Nephron progenitor cell (in vitro differentiated cells): Measurements from ENCODE around the gene PPP3CB.

Source experiments
- DNase-seq: peaks from one replicate; pipeline ENCODE4 v3.0.0; 2021
- H3K27ac Mint-ChIP-seq: 2 replicates; pipeline ENCODE4 v1.8.0; 2021; ENCODE audit warnings: mild to moderate bottlenecking, moderate library complexity, mixed read lengths
- H3K27me3 Mint-ChIP-seq: 2 replicates; pipeline ENCODE4 v1.8.0; 2021; ENCODE audit warnings: mild to moderate bottlenecking, low read depth, mixed read lengths; ENCODE audit not compliant: poor library complexity
- H3K36me3 Mint-ChIP-seq: 2 replicates; pipeline ENCODE4 v1.8.0; 2021; ENCODE audit warnings: low read depth, mixed read lengths
- H3K4me1 Mint-ChIP-seq: 2 replicates; pipeline ENCODE4 v1.8.0; 2021; ENCODE audit warnings: mixed read lengths
- H3K4me3 Mint-ChIP-seq: 2 replicates; pipeline ENCODE4 v1.8.0; 2021; ENCODE audit warnings: mild to moderate bottlenecking, moderate library complexity, mixed read lengths
- H3K9me3 Mint-ChIP-seq: 2 replicates; pipeline ENCODE4 v1.8.0; 2021; ENCODE audit warnings: mild to moderate bottlenecking, moderate library complexity, mixed read lengths
- TF ChIP-seq, protein P1 (sequence below): fragments of 200-600 bp; sonication (generic); IDR thresholded peaks from 2 replicates; pipeline ENCODE4 v1.5.0; 2021; ENCODE audit warnings: antibody characterized with exemption

The PPP3CB gene

DNA sequence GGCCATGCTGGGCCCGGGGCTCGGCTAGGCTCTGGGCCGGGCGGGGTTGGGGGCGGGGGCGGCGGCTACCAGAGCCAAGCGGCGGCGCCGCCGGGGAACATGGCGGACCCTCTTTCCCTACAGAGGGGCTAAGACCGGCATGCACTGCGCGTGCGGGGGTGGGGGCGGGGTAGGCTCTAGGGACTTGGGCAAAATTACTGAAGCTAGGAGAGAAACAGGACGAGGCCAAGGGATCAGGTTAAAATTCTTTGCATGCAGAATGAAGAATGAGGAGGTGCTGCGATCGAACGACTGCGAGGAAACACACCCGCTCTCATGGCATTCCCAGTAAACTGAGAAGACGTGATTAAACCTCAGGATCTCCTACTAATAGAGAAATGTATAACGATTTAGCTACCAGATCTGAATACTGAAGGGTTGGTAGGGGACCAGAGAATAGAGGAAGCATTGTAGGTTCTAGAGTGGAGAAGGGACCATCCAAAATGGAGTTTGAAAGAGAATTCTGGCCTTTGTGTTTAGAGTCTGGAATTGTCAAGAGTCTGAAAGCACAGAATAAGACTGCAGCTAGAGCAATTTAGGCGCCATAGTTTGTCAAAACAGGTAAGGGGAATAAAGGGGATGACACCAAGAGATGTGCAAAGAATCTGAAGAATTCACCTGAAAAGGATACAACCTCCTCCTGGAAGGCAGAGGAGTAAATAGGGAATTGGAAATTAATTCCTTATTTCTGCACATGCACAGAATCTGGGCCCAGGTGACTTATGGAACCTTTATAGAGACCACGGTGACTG lies at the start of gene PPP3CB:
Gene PPP3CB (minus strand): TSS at position 141 of the 791 bp plus-strand sequence. CDS start 135 bp downstream, at position 6.
- TF ChIP-seq, protein P1, sequence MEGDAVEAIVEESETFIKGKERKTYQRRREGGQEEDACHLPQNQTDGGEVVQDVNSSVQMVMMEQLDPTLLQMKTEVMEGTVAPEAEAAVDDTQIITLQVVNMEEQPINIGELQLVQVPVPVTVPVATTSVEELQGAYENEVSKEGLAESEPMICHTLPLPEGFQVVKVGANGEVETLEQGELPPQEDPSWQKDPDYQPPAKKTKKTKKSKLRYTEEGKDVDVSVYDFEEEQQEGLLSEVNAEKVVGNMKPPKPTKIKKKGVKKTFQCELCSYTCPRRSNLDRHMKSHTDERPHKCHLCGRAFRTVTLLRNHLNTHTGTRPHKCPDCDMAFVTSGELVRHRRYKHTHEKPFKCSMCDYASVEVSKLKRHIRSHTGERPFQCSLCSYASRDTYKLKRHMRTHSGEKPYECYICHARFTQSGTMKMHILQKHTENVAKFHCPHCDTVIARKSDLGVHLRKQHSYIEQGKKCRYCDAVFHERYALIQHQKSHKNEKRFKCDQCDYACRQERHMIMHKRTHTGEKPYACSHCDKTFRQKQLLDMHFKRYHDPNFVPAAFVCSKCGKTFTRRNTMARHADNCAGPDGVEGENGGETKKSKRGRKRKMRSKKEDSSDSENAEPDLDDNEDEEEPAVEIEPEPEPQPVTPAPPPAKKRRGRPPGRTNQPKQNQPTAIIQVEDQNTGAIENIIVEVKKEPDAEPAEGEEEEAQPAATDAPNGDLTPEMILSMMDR: no peak
- peaks cover 46% of the 10 kb centered on the region for H3K36me3 Mint-ChIP-seq
- peak within 1 kb of the TSS; percentile 99 for H3K27ac Mint-ChIP-seq
- H3K9me3 Mint-ChIP-seq: no peaks in the 10 kb centered on the region
- peaks cover 43% of the 10 kb centered on the region for H3K4me1 Mint-ChIP-seq
- peak; percentile 92 for DNase-seq
- peak within 1 kb of the TSS; percentile 92 for H3K4me3 Mint-ChIP-seq
- H3K27me3 Mint-ChIP-seq: peaks cover 2% of the 10 kb centered on the region

DNA sequence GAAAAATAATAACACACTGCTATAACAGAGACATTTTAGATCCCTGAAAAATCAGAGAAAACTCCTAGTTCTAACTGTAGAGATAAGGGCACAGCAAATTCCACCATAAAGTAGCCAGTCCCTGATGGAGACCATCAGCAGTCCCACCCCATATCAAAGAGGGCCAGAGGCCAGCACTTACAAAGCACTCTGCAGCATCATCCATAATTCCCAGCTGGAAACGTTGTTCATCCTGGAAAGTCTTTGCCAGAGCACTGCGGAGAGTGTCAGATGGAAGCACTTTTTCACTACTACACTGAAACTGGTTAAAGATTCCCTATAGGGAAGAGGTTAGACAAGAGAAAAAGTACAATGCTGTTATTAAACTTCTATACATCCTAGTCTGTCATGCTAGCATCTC lies 49.5 kb upstream of the PPP3CB start:
- Mint-ChIP-seq H3K4me1 (no peaks in the 10 kb centered on the region), H3K9me3 (peaks cover 14% of the 10 kb centered on the region), H3K27ac (peak overlapping the region; percentile 19), H3K4me3 (no peak overlapping the region), H3K27me3 (no peaks in the 10 kb centered on the region), H3K36me3 (peaks cover 70% of the 10 kb centered on the region)
- TF ChIP-seq, protein P1: no peak
- no peak for DNase-seq

DNA sequence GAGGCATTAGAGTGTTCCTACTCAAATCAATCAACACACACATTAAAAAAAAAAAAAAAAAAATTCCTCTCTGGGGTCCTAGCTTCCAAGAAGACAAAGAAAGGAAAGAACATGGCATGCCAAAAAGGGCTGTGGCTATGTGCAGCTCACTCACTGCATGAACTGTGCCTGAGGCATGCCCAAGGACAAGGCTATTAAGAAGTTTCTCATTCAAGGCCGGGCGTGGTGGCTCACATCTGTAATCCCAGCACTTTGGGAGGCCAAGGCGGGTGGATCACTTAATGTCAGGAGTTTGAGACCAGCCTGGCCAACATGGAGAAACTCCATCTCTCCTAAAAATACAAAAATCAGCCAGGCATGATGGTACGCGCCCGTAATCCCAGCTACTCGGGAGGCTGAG lies 41.9 kb upstream of the PPP3CB start:
- peaks cover 43% of the 10 kb centered on the region for H3K36me3 Mint-ChIP-seq
- DNase-seq: no peak

GRCh38 chr10:73537288-73537687 lies 41.5 kb upstream of the PPP3CB start:
- H3K27me3 Mint-ChIP-seq: peaks cover 4% of the 10 kb centered on the region
- H3K27ac Mint-ChIP-seq: no peak overlapping the region
- DNase-seq: no peak
- no peaks in the 10 kb centered on the region for H3K4me1 Mint-ChIP-seq
- H3K9me3 Mint-ChIP-seq: no peaks in the 10 kb centered on the region
- TF ChIP-seq, protein P1: no peak
- H3K36me3 Mint-ChIP-seq: peaks cover 40% of the 10 kb centered on the region
- no peak overlapping the region for H3K4me3 Mint-ChIP-seq

More for the DNA sequence above, 41.9 kb upstream of the PPP3CB start:
- TF ChIP-seq, protein P1: no peak
- Mint-ChIP-seq H3K4me3 (no peak overlapping the region), H3K9me3 (no peaks in the 10 kb centered on the region), H3K27me3 (peaks cover 4% of the 10 kb centered on the region), H3K4me1 (no peaks in the 10 kb centered on the region), H3K27ac (no peak overlapping the region)

GRCh38 chr10:73534857-73535256 lies 39.0 kb upstream of the PPP3CB start:
- TF ChIP-seq, protein P1: no peak
- Mint-ChIP-seq H3K4me1 (no peaks in the 10 kb centered on the region), H3K9me3 (no peaks in the 10 kb centered on the region), H3K36me3 (peaks cover 26% of the 10 kb centered on the region), H3K27me3 (peaks cover 4% of the 10 kb centered on the region), H3K4me3 (no peak overlapping the region), H3K27ac (no peak overlapping the region)
- no peak for DNase-seq
